ENCODE measurements around the gene HTR4.
A peak's percentile ranks its signal among the peaks of the same experiment; 100 is the strongest.

HTR4 gene

GRCh38 chr5:148524721-148525120, 129.6 kb downstream of the HTR4 start:
- DNase-seq, result no peak

- DNase-seq, result no peak
Measured at GRCh38 chr5:148523139-148523538, 131.2 kb downstream of the HTR4 start.

- DNase-seq, result no peak
Measured at GRCh38 chr5:148515460-148515859, 138.9 kb downstream of the HTR4 start.

GRCh38 chr5:148514344-148514743, 140.0 kb downstream of the HTR4 start:
- DNase-seq, result no peak

- no peak for DNase-seq
Measured at GRCh38 chr5:148512498-148512897, 141.8 kb downstream of the HTR4 start.

GRCh38 chr5:148511810-148512347, 142.4 kb downstream of the HTR4 start:
- no peak for DNase-seq

GRCh38 chr5:148509893-148510292, 144.4 kb downstream of the HTR4 start:
- no peak for DNase-seq

GRCh38 chr5:148507648-148508047, 146.7 kb downstream of the HTR4 start:
- no peak for DNase-seq

GRCh38 chr5:148499452-148499851, 154.9 kb downstream of the HTR4 start:
- no peak for DNase-seq

- DNase-seq, result no peak
Measured at GRCh38 chr5:148497757-148498156, 156.6 kb downstream of the HTR4 start.

GRCh38 chr5:148492351-148492750, 162.0 kb downstream of the HTR4 start:
- no peak for DNase-seq

- DNase-seq, result no peak
Measured at GRCh38 chr5:148491793-148492184, 162.5 kb downstream of the HTR4 start.

GRCh38 chr5:148491015-148491792, 163.1 kb downstream of the HTR4 start:
- no peak for DNase-seq

- no peak for DNase-seq
Measured at GRCh38 chr5:148488757-148489156, 165.6 kb downstream of the HTR4 start.

- DNase-seq, result no peak
Measured at GRCh38 chr5:148486456-148486855, 167.9 kb downstream of the HTR4 start.

GRCh38 chr5:148484651-148485050, 169.7 kb downstream of the HTR4 start:
- no peak for DNase-seq

- DNase-seq, result no peak
Measured at GRCh38 chr5:148483750-148484149, 170.6 kb downstream of the HTR4 start.

- peak; percentile 25 for DNase-seq
Measured at GRCh38 chr5:148482697-148483462, 171.4 kb downstream of the HTR4 start.

- no peak for DNase-seq
Measured at GRCh38 chr5:148482196-148482595, 172.1 kb downstream of the HTR4 start.

GRCh38 chr5:148477429-148477828, 176.9 kb downstream of the HTR4 start:
- DNase-seq, result no peak

GRCh38 chr5:148476302-148476701, 178.0 kb downstream of the HTR4 start:
- DNase-seq, result no peak

- no peak for DNase-seq
Measured at GRCh38 chr5:148474025-148474511, 180.3 kb downstream of the HTR4 start.

GRCh38 chr5:148471379-148471778, 182.9 kb downstream of the HTR4 start:
- DNase-seq, result no peak

GRCh38 chr5:148469501-148469935, 184.8 kb downstream of the HTR4 start:
- no peak for DNase-seq

All from CD4-positive, alpha-beta T cell treated with Interferon gamma for 1 hour (primary cell).